ENCODE results near the gene KMT2E.
A peak's percentile ranks its signal among the peaks of the same experiment; 100 is the strongest.
"Not testable (repeated sequence)": the region's sequence is repeated elsewhere in the genome, so short reads cannot be mapped to it uniquely, and the experiment has no call there.

KMT2E gene

GRCh38 chr7:104983578-104984539, 30.1 kb upstream of the KMT2E start:
- peak; percentile 88 for DNase-seq

GRCh38 chr7:104984585-104985258, 29.3 kb upstream of the KMT2E start:
- DNase-seq = no peak

GRCh38 chr7:104985259-104985617, 28.8 kb upstream of the KMT2E start:
- DNase-seq = no peak

- DNase-seq = no peak
Observed at GRCh38 chr7:104986628-104987259, 27.3 kb upstream of the KMT2E start.

- DNase-seq = not testable (repeated sequence)
Observed at GRCh38 chr7:104987403-104987802, 26.6 kb upstream of the KMT2E start.

- DNase-seq = no peak
Observed at GRCh38 chr7:104990983-104991382, 23.0 kb upstream of the KMT2E start.

- DNase-seq = no peak
Observed at GRCh38 chr7:104992306-104992705, 21.7 kb upstream of the KMT2E start.

GRCh38 chr7:104993217-104993862, 20.7 kb upstream of the KMT2E start:
- DNase-seq = no peak

GRCh38 chr7:104998040-104998752, 15.8 kb upstream of the KMT2E start:
- DNase-seq = no peak

- DNase-seq = no peak
Observed at GRCh38 chr7:105000200-105000599, 13.8 kb upstream of the KMT2E start.

- DNase-seq = no peak
Observed at GRCh38 chr7:105000927-105001336, 13.1 kb upstream of the KMT2E start.

GRCh38 chr7:105001652-105002184, 12.3 kb upstream of the KMT2E start:
- no peak for DNase-seq

GRCh38 chr7:105003275-105003674, 10.7 kb upstream of the KMT2E start:
- no peak for DNase-seq

GRCh38 chr7:105003872-105004510, 10.0 kb upstream of the KMT2E start:
- DNase-seq = no peak

- not testable (repeated sequence) for DNase-seq
Observed at GRCh38 chr7:105005006-105005405, 9.0 kb upstream of the KMT2E start.

GRCh38 chr7:105005486-105005885, 8.5 kb upstream of the KMT2E start:
- DNase-seq = not testable (repeated sequence)

GRCh38 chr7:105006367-105007136, 7.5 kb upstream of the KMT2E start:
- peak; percentile 20 for DNase-seq

- no peak for DNase-seq
Observed at GRCh38 chr7:105007298-105007697, 6.7 kb upstream of the KMT2E start.

GRCh38 chr7:105009667-105010503, 4.1 kb upstream of the KMT2E start:
- DNase-seq = no peak

Data from DMS79 treated with DMSO at 0.1 percent for 48 hours (cell line).